H9 (cell line): Measurements from ENCODE around the gene GPR146. TPM values are rescaled to one million over a fixed set of nuclear protein-coding genes. Genes with fewer than 3 reads are reported as not detected.
A peak's percentile ranks its signal among the peaks of the same experiment; 100 is the strongest.
"Not testable (repeated sequence)": the region's sequence is repeated elsewhere in the genome, so short reads cannot be mapped to it uniquely, and the experiment has no call there.

ENCODE experiments used
- DNase-seq: peaks from one replicate; pipeline ENCODE4 v3.0.0-alpha.2; 2017
- H2AFZ ChIP-seq: one replicate; pipeline ENCODE4 v1.6.1; 2013; ENCODE audit warnings: mild to moderate bottlenecking, low read length, control low read depth, moderate library complexity
- H2AK5ac ChIP-seq: 2 replicates; pipeline ENCODE4 v1.6.1; 2013; ENCODE audit warnings: low read length, control low read depth, mixed read lengths; ENCODE audit not compliant: insufficient read length
- H2BK120ac ChIP-seq: one replicate; pipeline ENCODE4 v1.6.1; 2013; ENCODE audit warnings: low read depth, mild to moderate bottlenecking, low read length, control low read depth, inconsistent platforms; ENCODE audit not compliant: poor library complexity, severe bottlenecking
- H2BK12ac ChIP-seq: 2 replicates; pipeline ENCODE4 v1.6.1; 2013; ENCODE audit warnings: low read length, control low read depth, mixed read lengths, low read depth; ENCODE audit not compliant: insufficient read length
- H2BK15ac ChIP-seq: 2 replicates; pipeline ENCODE4 v1.6.1; 2013; ENCODE audit warnings: low read depth, low read length, control low read depth
- H2BK20ac ChIP-seq: one replicate; pipeline ENCODE4 v1.6.1; 2013; ENCODE audit warnings: low read depth, mild to moderate bottlenecking, low read length, control low read depth, inconsistent platforms; ENCODE audit not compliant: poor library complexity, severe bottlenecking
- H2BK5ac ChIP-seq: 2 replicates; pipeline ENCODE4 v1.6.1; 2013; ENCODE audit warnings: low read length, control low read depth, mixed read lengths; ENCODE audit not compliant: insufficient read length
- H3K14ac ChIP-seq: 2 replicates; pipeline ENCODE4 v1.6.1; 2013; ENCODE audit warnings: low read length, control low read depth; ENCODE audit not compliant: insufficient read depth
- H3K18ac ChIP-seq: 2 replicates; pipeline ENCODE4 v1.6.1; 2013; ENCODE audit warnings: low read depth, mild to moderate bottlenecking, mixed read lengths, low read length, control low read depth; ENCODE audit not compliant: insufficient read length
- H3K23ac ChIP-seq: 2 replicates; pipeline ENCODE4 v1.6.1; 2013; ENCODE audit warnings: low read length, control low read depth, mixed read lengths, low read depth; ENCODE audit not compliant: insufficient read length
- H3K23me2 ChIP-seq: 2 replicates; pipeline ENCODE4 v1.6.1; 2013; ENCODE audit warnings: low read depth, mild to moderate bottlenecking, mixed read lengths, low read length, control low read depth; ENCODE audit not compliant: insufficient read length, poor library complexity, severe bottlenecking
- H3K27ac ChIP-seq: 2 replicates; pipeline ENCODE4 v1.5.1; 2013; ENCODE audit warnings: low read length, control low read depth, mixed read lengths, low read depth; ENCODE audit not compliant: insufficient read length
- H3K27me3 ChIP-seq: 2 replicates; pipeline ENCODE4 v1.6.1; 2013; ENCODE audit warnings: low read length, control low read depth, inconsistent platforms; ENCODE audit not compliant: insufficient read depth
- H3K4ac ChIP-seq: 2 replicates; pipeline ENCODE4 v1.6.1; 2013; ENCODE audit warnings: low read depth, mild to moderate bottlenecking, control low read depth, inconsistent platforms, low read length, moderate library complexity
- H3K4me1 ChIP-seq: 2 replicates; pipeline ENCODE4 v1.6.1; 2013; ENCODE audit warnings: low read length, control low read depth, inconsistent platforms; ENCODE audit not compliant: insufficient read depth
- H3K4me2 ChIP-seq: 2 replicates; pipeline ENCODE4 v1.6.1; 2013; ENCODE audit warnings: low read length, control low read depth, mixed read lengths; ENCODE audit not compliant: insufficient read length, insufficient read depth
- H3K56ac ChIP-seq: 2 replicates; pipeline ENCODE4 v1.6.1; 2013; ENCODE audit warnings: low read depth, mild to moderate bottlenecking, mixed read lengths, low read length, control low read depth; ENCODE audit not compliant: insufficient read length
- H3K79me1 ChIP-seq: 2 replicates; pipeline ENCODE4 v1.6.1; 2013; ENCODE audit warnings: low read depth, mild to moderate bottlenecking, moderate library complexity, low read length, control low read depth, inconsistent platforms; ENCODE audit not compliant: insufficient read depth, poor library complexity, severe bottlenecking
- H3K79me2 ChIP-seq: 2 replicates; pipeline ENCODE4 v1.6.1; 2013; ENCODE audit warnings: low read length, control low read depth, inconsistent platforms; ENCODE audit not compliant: insufficient read depth
- H3K9ac ChIP-seq: 2 replicates; pipeline ENCODE4 v1.6.1; 2013; ENCODE audit warnings: low read length, control low read depth, mixed read lengths; ENCODE audit not compliant: insufficient read length; ENCODE audit errors: extremely low read depth
- H3K9me3 ChIP-seq: one replicate; pipeline ENCODE4 v1.6.1; 2013; ENCODE audit warnings: low read depth, low read length, inconsistent platforms; ENCODE audit not compliant: control insufficient read depth
- H3T11ph ChIP-seq: one replicate; pipeline ENCODE4 v1.6.1; 2013; ENCODE audit warnings: mild to moderate bottlenecking, low read length, control low read depth, inconsistent platforms
- H4K20me1 ChIP-seq: one replicate; pipeline ENCODE4 v1.6.1; 2013; ENCODE audit not compliant: control insufficient read depth, insufficient read length, insufficient read depth
- H4K5ac ChIP-seq: 2 replicates; pipeline ENCODE4 v1.6.1; 2013; ENCODE audit warnings: low read depth, mild to moderate bottlenecking, mixed read lengths, low read length, control low read depth; ENCODE audit not compliant: insufficient read length
- H4K8ac ChIP-seq: replicated peaks from 2 replicates; pipeline ENCODE4 v1.6.1; 2013; ENCODE audit warnings: low read length, control low read depth, mixed read lengths, low read depth; ENCODE audit not compliant: insufficient read length
- H4K91ac ChIP-seq: 2 replicates; pipeline ENCODE4 v1.6.1; 2013; ENCODE audit warnings: low read depth, mild to moderate bottlenecking, moderate library complexity, mixed read lengths, low read length, control low read depth; ENCODE audit not compliant: insufficient read length
- H3K27ac Mint-ChIP-seq, 3 experiments: 2 replicates in 2 of 3; 3 replicates in 1 of 3; pipeline ENCODE4 v1.8.0; 2020 to 2021; ENCODE audit warnings: mixed read lengths in 3 of 3, mild to moderate bottlenecking in 1 of 3, moderate library complexity in 1 of 3
- H3K27me3 Mint-ChIP-seq: 2 replicates; pipeline ENCODE4 v1.8.0; 2021; ENCODE audit warnings: low read depth, mild to moderate bottlenecking, moderate library complexity, mixed read lengths
- H3K36me3 Mint-ChIP-seq, 3 experiments: 2 replicates in 2 of 3; 3 replicates in 1 of 3; pipeline ENCODE4 v1.8.0; 2020 to 2021; ENCODE audit warnings: low read depth in 3 of 3, mixed read lengths in 3 of 3; ENCODE audit not compliant: insufficient read depth in 1 of 3
- H3K4me1 Mint-ChIP-seq, 2 experiments: 2 replicates each; pipeline ENCODE4 v1.8.0; 2020; ENCODE audit warnings: mixed read lengths in 2 of 2
- H3K4me3 Mint-ChIP-seq, 2 experiments: 2 replicates in 1 of 2; 3 replicates in 1 of 2; pipeline ENCODE4 v1.8.0; 2020 to 2021; ENCODE audit warnings: mild to moderate bottlenecking in 2 of 2, mixed read lengths in 2 of 2, moderate library complexity in 1 of 2
- H3K9me3 Mint-ChIP-seq, 2 experiments: 2 replicates in 1 of 2; 3 replicates in 1 of 2; pipeline ENCODE4 v1.8.0; 2020; ENCODE audit warnings: mild to moderate bottlenecking in 2 of 2, mixed read lengths in 2 of 2, moderate library complexity in 1 of 2
- WGBS: extraction: QIAGEN DNeasy Blood & Tissue Kit; methylation state at CpG from one replicate; pipeline ENCODE4 v1.1.7; 2013; ENCODE audit warnings: missing lambda C conversion rate, low lambda C conversion rate, mixed read lengths; ENCODE audit not compliant: insufficient read length; ENCODE audit errors: extremely low coverage; 5-methylcytosine and 5-hydroxymethylcytosine counted together
- total RNA-seq: library from RNA; stranded (reverse); gene quantifications from 2 replicates; pipeline ENCODE4 v1.2.1, GENCODE V29; 2021
- TF ChIP-seq, protein P1 (sequence below): fragments of 200-600 bp; sonication (generic); conservative IDR thresholded peaks from 3 replicates; pipeline ENCODE4 v1.8.0; 2021; ENCODE audit warnings: antibody characterized with exemption, mild to moderate bottlenecking

Gene GPR146
- total RNA-seq, 1 experiment from 2014 or later: 1.4 TPM

DNA sequence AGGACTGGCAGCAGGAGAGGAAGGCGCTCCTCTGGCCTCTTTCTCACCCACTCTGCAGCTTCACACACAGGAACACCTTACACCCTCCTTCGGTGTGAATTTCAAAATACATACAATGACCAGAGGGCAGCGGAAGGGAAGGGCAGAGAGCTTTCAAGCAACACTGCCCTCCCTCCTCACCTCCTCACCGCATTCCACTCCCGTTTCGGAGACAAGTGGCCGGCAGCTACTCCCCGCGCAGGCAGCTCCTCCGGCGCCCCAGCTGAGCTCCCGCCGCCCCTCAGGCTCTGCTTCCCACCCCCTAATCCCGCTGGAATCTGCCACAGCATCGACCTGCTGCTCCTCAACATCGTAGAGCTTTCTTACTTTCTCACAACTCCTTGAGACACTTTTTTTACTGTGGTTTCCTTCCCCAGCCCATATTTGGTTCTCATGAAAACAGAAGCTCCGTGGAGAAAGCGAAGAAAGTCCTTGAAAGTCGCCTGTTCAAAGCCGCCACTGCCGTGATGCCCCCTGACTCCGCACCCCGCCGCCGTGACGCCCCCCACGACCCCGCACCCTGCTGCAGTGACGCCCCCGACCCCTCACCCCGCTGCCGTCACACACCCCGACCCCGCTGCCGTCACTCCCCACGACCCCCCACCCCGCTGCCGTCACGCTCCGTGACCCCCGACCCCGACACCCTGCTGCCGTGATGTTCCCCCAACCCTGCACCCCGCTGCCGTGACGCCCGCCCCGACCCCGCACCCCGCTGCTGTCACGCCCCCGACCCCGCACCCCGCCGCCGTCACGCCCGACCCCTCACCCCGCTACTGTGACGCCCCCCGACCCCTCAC lies 29.0 kb downstream of the GPR146 start:
- H4K8ac ChIP-seq: no peak overlapping the region
- H3K4me3 Mint-ChIP-seq: no peak overlapping the region; a peak in 1 of 5 replicates
- H2BK12ac ChIP-seq: no peak overlapping the region
- peaks cover 6% of the 10 kb centered on the region for H3K27me3 Mint-ChIP-seq
- no peak overlapping the region for H2BK120ac ChIP-seq
- H3K79me2 ChIP-seq: no peaks in the 10 kb centered on the region
- no peaks in the 10 kb centered on the region for H3K27me3 ChIP-seq
- no peak for DNase-seq
- no peaks in the 10 kb centered on the region for H3K9me3 ChIP-seq
- no peaks in the 10 kb centered on the region for H3K4me1 ChIP-seq
- no CpG with 5 or more reads among the region's 61 CpGs for WGBS
- H2AFZ ChIP-seq: no peak overlapping the region
- no peak overlapping the region for H4K91ac ChIP-seq
- no peak overlapping the region for H3K23ac ChIP-seq
- H3K36me3 Mint-ChIP-seq: peaks cover 4 to 9% (median 9%) of the 10 kb centered on the region in 3 experiments; a peak in 6 of 7 replicates
- H3K4me1 Mint-ChIP-seq: peaks cover 3 to 8% of the 10 kb centered on the region in 2 experiments
- no peak overlapping the region for H3K14ac ChIP-seq
- no peak overlapping the region for H3K9ac ChIP-seq
- no peak overlapping the region for H2BK5ac ChIP-seq
- TF ChIP-seq, protein P1, sequence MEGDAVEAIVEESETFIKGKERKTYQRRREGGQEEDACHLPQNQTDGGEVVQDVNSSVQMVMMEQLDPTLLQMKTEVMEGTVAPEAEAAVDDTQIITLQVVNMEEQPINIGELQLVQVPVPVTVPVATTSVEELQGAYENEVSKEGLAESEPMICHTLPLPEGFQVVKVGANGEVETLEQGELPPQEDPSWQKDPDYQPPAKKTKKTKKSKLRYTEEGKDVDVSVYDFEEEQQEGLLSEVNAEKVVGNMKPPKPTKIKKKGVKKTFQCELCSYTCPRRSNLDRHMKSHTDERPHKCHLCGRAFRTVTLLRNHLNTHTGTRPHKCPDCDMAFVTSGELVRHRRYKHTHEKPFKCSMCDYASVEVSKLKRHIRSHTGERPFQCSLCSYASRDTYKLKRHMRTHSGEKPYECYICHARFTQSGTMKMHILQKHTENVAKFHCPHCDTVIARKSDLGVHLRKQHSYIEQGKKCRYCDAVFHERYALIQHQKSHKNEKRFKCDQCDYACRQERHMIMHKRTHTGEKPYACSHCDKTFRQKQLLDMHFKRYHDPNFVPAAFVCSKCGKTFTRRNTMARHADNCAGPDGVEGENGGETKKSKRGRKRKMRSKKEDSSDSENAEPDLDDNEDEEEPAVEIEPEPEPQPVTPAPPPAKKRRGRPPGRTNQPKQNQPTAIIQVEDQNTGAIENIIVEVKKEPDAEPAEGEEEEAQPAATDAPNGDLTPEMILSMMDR: no peak
- H3K23me2 ChIP-seq: no peaks in the 10 kb centered on the region
- H3K56ac ChIP-seq: no peak overlapping the region
- H3K27ac ChIP-seq: no peak overlapping the region
- no peak overlapping the region for H2AK5ac ChIP-seq
- H4K5ac ChIP-seq: no peak overlapping the region
- peak overlapping the region; percentile 8 to 90 (median 88); a peak in 5 of 7 replicates for H3K27ac Mint-ChIP-seq
- peaks cover 10 to 14% of the 10 kb centered on the region in 2 experiments for H3K9me3 Mint-ChIP-seq
- no peak overlapping the region for H2BK15ac ChIP-seq
- no peak overlapping the region for H3K18ac ChIP-seq
- no peak overlapping the region for H3K4me2 ChIP-seq
- H3T11ph ChIP-seq: no peak overlapping the region
- no peak overlapping the region for H3K4ac ChIP-seq
- H3K79me1 ChIP-seq: no peaks in the 10 kb centered on the region
- peaks cover 5% of the 10 kb centered on the region for H4K20me1 ChIP-seq
- H2BK20ac ChIP-seq: no peak overlapping the region

GRCh38 chr7:1074018-1074417 lies 29.7 kb downstream of the GPR146 start:
- not testable (repeated sequence) for H3K4ac ChIP-seq, H2AK5ac ChIP-seq, DNase-seq, H2BK15ac ChIP-seq, H3K9ac ChIP-seq, H3K4me1 ChIP-seq, H3K27me3 ChIP-seq, H3K27me3 Mint-ChIP-seq, H3K23ac ChIP-seq, H3K36me3 Mint-ChIP-seq, H3K23me2 ChIP-seq, H2AFZ ChIP-seq, H3K4me1 Mint-ChIP-seq, H3T11ph ChIP-seq, H3K4me2 ChIP-seq, H3K79me1 ChIP-seq, H3K9me3 ChIP-seq, H3K79me2 ChIP-seq, H2BK120ac ChIP-seq, H3K56ac ChIP-seq, H4K8ac ChIP-seq, H3K18ac ChIP-seq, H3K27ac ChIP-seq, H4K91ac ChIP-seq, H4K20me1 ChIP-seq, H4K5ac ChIP-seq, H2BK12ac ChIP-seq, H2BK20ac ChIP-seq, H3K14ac ChIP-seq, H2BK5ac ChIP-seq, H3K4me3 Mint-ChIP-seq
- H3K9me3 Mint-ChIP-seq: peaks cover 9 to 10% of the 10 kb centered on the region in 2 experiments
- no CpG with 5 or more reads among the region's 43 CpGs for WGBS
- peak overlapping the region in 2 of 3 experiments; percentile 76 to 78; a peak in 4 of 7 replicates for H3K27ac Mint-ChIP-seq
